ENCODE results near the gene LCE7A. TPM values are rescaled to one million over a fixed set of nuclear protein-coding genes. Genes with fewer than 3 reads are reported as not detected.

Gene LCE7A
- total RNA-seq, 4 donors from 2014 or later, result not detected

GRCh38 chr1:152858062-152858461 is 1.7 kb upstream of the LCE7A start:
- WGBS, 2 donors, result 70 to 75% methylated on average over 1 of the region's 1 CpG
- intact Hi-C loops (cut with DNase I), result no loop called here
- TF ChIP-seq POLR2A (IDR thresholded peaks at IDR 0.05) (no peak), CTCF (IDR thresholded peaks at IDR 0.05) (no peak)

GRCh38 chr1:152860129-152860528 is 333 bp downstream of the LCE7A start:
- intact Hi-C loops (cut with DNase I), result no loop called here
- no peaks in the 10 kb centered on the region for H3K27me3 ChIP-seq
- no peaks in the 10 kb centered on the region for H3K4me1 ChIP-seq
- 81 to 83% methylated on average over 3 of the region's 3 CpGs for WGBS, 2 donors
- no peaks in the 10 kb centered on the region for H3K9me3 ChIP-seq
- TF ChIP-seq CTCF (IDR thresholded peaks at IDR 0.05) (no peak), POLR2A (IDR thresholded peaks at IDR 0.05) (no peak)
- no peak for DNase-seq
- H3K27ac ChIP-seq, result no peak overlapping the region
- no peak overlapping the region for H3K4me3 ChIP-seq (replicated peaks in 1 of 3)
- H3K36me3 ChIP-seq, result no peaks in the 10 kb centered on the region

More at GRCh38 chr1:152858062-152858461, 1.7 kb upstream of the LCE7A start:
- Histone ChIP-seq H3K27me3 (no peaks in the 10 kb centered on the region), H3K9me3 (no peaks in the 10 kb centered on the region), H3K36me3 (no peaks in the 10 kb centered on the region), H3K4me3 (replicated peaks in 1 of 3) (no peak overlapping the region), H3K4me1 (no peaks in the 10 kb centered on the region), H3K27ac (no peak overlapping the region)
- no peak for DNase-seq

GRCh38 chr1:152861374-152861773 is 1.6 kb downstream of the LCE7A start:
- no peak for DNase-seq
- Histone ChIP-seq H3K27ac (no peak overlapping the region), H3K36me3 (no peaks in the 10 kb centered on the region), H3K4me3 (replicated peaks in 1 of 3) (no peak overlapping the region), H3K27me3 (no peaks in the 10 kb centered on the region), H3K4me1 (no peaks in the 10 kb centered on the region), H3K9me3 (no peaks in the 10 kb centered on the region)
- TF ChIP-seq CTCF (IDR thresholded peaks at IDR 0.05) (no peak), POLR2A (IDR thresholded peaks at IDR 0.05) (no peak)
- WGBS, 2 donors, result 83 to 89% methylated on average over 4 of the region's 4 CpGs
- intact Hi-C loops (cut with DNase I), result no loop called here

- Histone ChIP-seq H3K4me3 (replicated peaks in 1 of 3) (no peak overlapping the region), H3K9me3 (no peaks in the 10 kb centered on the region), H3K36me3 (no peaks in the 10 kb centered on the region), H3K4me1 (no peaks in the 10 kb centered on the region), H3K27me3 (no peaks in the 10 kb centered on the region), H3K27ac (no peak overlapping the region)
- intact Hi-C loops (cut with DNase I), result no loop called here
- DNase-seq, result no peak
- TF ChIP-seq CTCF (IDR thresholded peaks at IDR 0.05) (no peak), POLR2A (IDR thresholded peaks at IDR 0.05) (no peak)
Observed at GRCh38 chr1:152864443-152864842, 4.6 kb downstream of the LCE7A start.

- TF ChIP-seq CTCF (IDR thresholded peaks at IDR 0.05), result no peak
- no peak for TF ChIP-seq POLR2A (IDR thresholded peaks at IDR 0.05)
- Histone ChIP-seq H3K36me3 (no peaks in the 10 kb centered on the region), H3K4me1 (no peaks in the 10 kb centered on the region), H3K4me3 (replicated peaks in 1 of 3) (no peak overlapping the region), H3K27me3 (no peaks in the 10 kb centered on the region), H3K27ac (no peak overlapping the region), H3K9me3 (no peaks in the 10 kb centered on the region)
- WGBS, 2 donors, result 76 to 83% methylated on average over 2 of the region's 2 CpGs
- intact Hi-C loops (cut with DNase I), result no loop called here
- DNase-seq, result no peak
Observed at GRCh38 chr1:152866321-152866720, 6.5 kb downstream of the LCE7A start.
